Osteoblast (primary cell): ENCODE data around the gene TPCN1. TPM values are rescaled to one million over a fixed set of nuclear protein-coding genes. Genes with fewer than 3 reads are reported as not detected.

ENCODE experiments used
- DNase-seq: peaks from one replicate; pipeline ENCODE4 v3.0.0; 2011; ENCODE audit warnings: low spot score, mixed read lengths; ENCODE audit not compliant: insufficient read length; ENCODE audit errors: missing footprints
- H2AFZ ChIP-seq: 2 replicates; pipeline ENCODE4 v1.6.0; 2011; ENCODE audit warnings: mild to moderate bottlenecking, low read length
- H3K27ac ChIP-seq: 2 replicates; pipeline ENCODE4 v1.5.1; 2011; ENCODE audit warnings: mild to moderate bottlenecking, low read depth, low read length, moderate library complexity
- H3K27me3 ChIP-seq: 2 replicates; pipeline ENCODE4 v1.6.0; 2012; ENCODE audit warnings: mild to moderate bottlenecking, control low read depth, inconsistent platforms, low read length, moderate library complexity; ENCODE audit not compliant: insufficient read depth
- H3K36me3 ChIP-seq: 2 replicates; pipeline ENCODE4 v1.5.1; 2011; ENCODE audit warnings: mild to moderate bottlenecking, low read length, control low read depth, moderate library complexity; ENCODE audit not compliant: insufficient read depth
- H3K4me1 ChIP-seq: 2 replicates; pipeline ENCODE4 v1.5.1; 2011; ENCODE audit warnings: mild to moderate bottlenecking, low read length, control low read depth, moderate library complexity; ENCODE audit not compliant: insufficient read depth
- H3K4me2 ChIP-seq: 2 replicates; pipeline ENCODE4 v1.6.0; 2011; ENCODE audit warnings: mild to moderate bottlenecking, low read length; ENCODE audit not compliant: insufficient read depth
- H3K4me3 ChIP-seq: fragments of 200-600 bp; sonication (generic); 3 replicates; pipeline ENCODE4 v1.5.1; 2012; ENCODE audit warnings: mild to moderate bottlenecking, low read length, inconsistent platforms; ENCODE audit not compliant: insufficient read depth
- H3K79me2 ChIP-seq: 2 replicates; pipeline ENCODE4 v1.6.0; 2012; ENCODE audit warnings: mild to moderate bottlenecking, low read length, control low read depth, inconsistent platforms; ENCODE audit not compliant: insufficient read depth
- H3K9me3 ChIP-seq: 2 replicates; pipeline ENCODE4 v1.5.1; 2011; ENCODE audit warnings: low read depth, low read length, control low read depth
- H4K20me1 ChIP-seq: 2 replicates; pipeline ENCODE4 v1.6.0; 2012; ENCODE audit warnings: mild to moderate bottlenecking, low read length, control low read depth; ENCODE audit not compliant: insufficient read depth
- CTCF ChIP-seq: IDR thresholded peaks from 2 replicates; pipeline ENCODE4 v1.5.1; 2011; ENCODE audit warnings: mild to moderate bottlenecking, low read depth, low read length, moderate library complexity; ENCODE audit errors: extremely low read depth
- total RNA-seq: library from RNA; depleted of rRNA; stranded (reverse); fragments of >200 nt; gene quantifications from 2 replicates; pipeline ENCODE4 v1.2.3, GENCODE V29; 2012

The TPCN1 gene
- total RNA-seq, 1 donor, result 25.7 TPM

- H3K4me2 ChIP-seq, result no peak overlapping the region
- DNase-seq, result no peak
- H3K4me3 ChIP-seq, result no peak overlapping the region
- H3K4me1 ChIP-seq, result no peaks in the 10 kb centered on the region
- H3K9me3 ChIP-seq, result no peaks in the 10 kb centered on the region
- no peaks in the 10 kb centered on the region for H4K20me1 ChIP-seq
- no peaks in the 10 kb centered on the region for H3K79me2 ChIP-seq
- H3K27ac ChIP-seq, result no peak overlapping the region
- peaks cover 12% of the 10 kb centered on the region for H3K36me3 ChIP-seq
- H3K27me3 ChIP-seq, result no peaks in the 10 kb centered on the region
- TF ChIP-seq CTCF, result no peak
- no peak overlapping the region for H2AFZ ChIP-seq
Observed at GRCh38 chr12:113316155-113316554, 94.9 kb downstream of the TPCN1 start.

GRCh38 chr12:113317122-113317521 is 95.9 kb downstream of the TPCN1 start:
- Histone ChIP-seq H3K4me2 (no peak overlapping the region), H4K20me1 (no peaks in the 10 kb centered on the region), H3K79me2 (no peaks in the 10 kb centered on the region), H3K4me3 (no peak overlapping the region), H3K4me1 (peaks cover 2% of the 10 kb centered on the region), H3K9me3 (no peaks in the 10 kb centered on the region), H3K27me3 (no peaks in the 10 kb centered on the region), H3K36me3 (peaks cover 13% of the 10 kb centered on the region), H2AFZ (no peak overlapping the region), H3K27ac (no peak overlapping the region)
- no peak for TF ChIP-seq CTCF
- no peak for DNase-seq

GRCh38 chr12:113318046-113318656 is 96.9 kb downstream of the TPCN1 start:
- Histone ChIP-seq H3K4me1 (peaks cover 7% of the 10 kb centered on the region), H3K4me3 (no peak overlapping the region), H3K27ac (no peak overlapping the region), H3K9me3 (no peaks in the 10 kb centered on the region), H3K27me3 (no peaks in the 10 kb centered on the region), H3K4me2 (no peak overlapping the region), H2AFZ (no peak overlapping the region), H3K36me3 (peaks cover 13% of the 10 kb centered on the region), H3K79me2 (no peaks in the 10 kb centered on the region), H4K20me1 (no peaks in the 10 kb centered on the region)
- no peak for DNase-seq
- TF ChIP-seq CTCF, result no peak

- H3K27me3 ChIP-seq, result no peaks in the 10 kb centered on the region
- no peak for TF ChIP-seq CTCF
Observed at GRCh38 chr12:113318900-113319628, 97.8 kb downstream of the TPCN1 start.

More at GRCh38 chr12:113318900-113319628, 97.8 kb downstream of the TPCN1 start:
- Histone ChIP-seq H3K79me2 (no peaks in the 10 kb centered on the region), H4K20me1 (no peaks in the 10 kb centered on the region), H3K36me3 (peaks cover 13% of the 10 kb centered on the region), H3K4me3 (no peak overlapping the region), H3K4me1 (peaks cover 7% of the 10 kb centered on the region), H3K27ac (no peak overlapping the region), H3K9me3 (no peaks in the 10 kb centered on the region), H2AFZ (no peak overlapping the region), H3K4me2 (no peak overlapping the region)
- no peak for DNase-seq
